K562 (cell line): ENCODE results near the gene MIS18A.

ENCODE experiments used
- CEBPG ChIP-seq, 3 experiments: fragments of 200-800 bp in 1 of 3; sonication (Bioruptor generic) in 1 of 3; sonication (generic) in 1 of 3; formaldehyde crosslinking in 1 of 3; IDR thresholded peaks in 2 of 3; conservative IDR thresholded peaks in 1 of 3; 2 replicates each; pipeline versions ENCODE4 v1.6.1 to v1.8.0; 2016 to 2022; ENCODE audit warnings: missing compliant biosample characterization in 2 of 3, missing genetic modification characterization in 2 of 3, mild to moderate bottlenecking in 1 of 3, missing genetic modification reagents in 1 of 3
- CTCF ChIP-seq, 3 experiments: IDR thresholded peaks in 2 of 3; conservative IDR thresholded peaks in 1 of 3; 2 replicates each; pipeline ENCODE4 v1.5.1; 2011 to 2012; ENCODE audit warnings: low read length in 3 of 3, mild to moderate bottlenecking in 3 of 3, control low read depth in 2 of 3, improper control_type of control experiment in 1 of 3, inconsistent platforms in 1 of 3, low read depth in 1 of 3, mixed read lengths in 1 of 3, moderate library complexity in 1 of 3; ENCODE audit not compliant: insufficient read depth in 2 of 3
- EZH2 ChIP-seq: IDR thresholded peaks from 2 replicates; pipeline ENCODE4 v1.6.1; 2012; ENCODE audit warnings: low read depth, mild to moderate bottlenecking, inconsistent platforms, low read length, borderline replicate concordance
- FOXJ3 ChIP-seq: sonication (generic); formaldehyde crosslinking; IDR thresholded peaks from 2 replicates; pipeline ENCODE4 v1.4.0; 2020; ENCODE audit warnings: mild to moderate bottlenecking, missing genetic modification reagents
- KLF13 ChIP-seq: fragments of 450-650 bp; IDR thresholded peaks from 2 replicates; pipeline ENCODE4 v1.6.1; 2016; ENCODE audit warnings: missing genetic modification characterization, low read depth, mild to moderate bottlenecking, missing compliant biosample characterization, moderate library complexity, borderline replicate concordance
- MXI1 ChIP-seq: IDR thresholded peaks from 2 replicates; pipeline ENCODE4 v1.6.1; 2011; ENCODE audit warnings: low read depth, mild to moderate bottlenecking, improper control_type of control experiment, low read length

GRCh38 chr21:32312326-32312725 lies 33.5 kb upstream of the MIS18A start:
- no peak for TF ChIP-seq FOXJ3 (CRISPR knock-in tag)
- TF ChIP-seq CEBPG (CRISPR knock-in tag; IDR thresholded peaks at IDR 0.05) = no peak
- no peak for TF ChIP-seq CEBPG (tag; conservative IDR thresholded peaks at IDR 0.05 in 1 of 2, IDR thresholded peaks at IDR 0.05 in 1 of 2)
- TF ChIP-seq CTCF (IDR thresholded peaks at IDR 0.05 in 2 of 3, conservative IDR thresholded peaks at IDR 0.05 in 1 of 3; ENCODE audit: insufficient read depth in 2 of 3, low read depth in 1 of 3, low read length in 3 of 3) = no peak
- no peak for TF ChIP-seq MXI1
- no peak for TF ChIP-seq KLF13
- TF ChIP-seq EZH2 = no peak
